Right ventricle myocardium superior (tissue), 1 donor: ENCODE measurements around the gene SND1. TPM values are rescaled to one million over a fixed set of nuclear protein-coding genes. Genes with fewer than 3 reads are reported as not detected.
"Not testable (repeated sequence)": the region's sequence is repeated elsewhere in the genome, so short reads cannot be mapped to it uniquely, and the experiment has no call there.

Experiments used
- ATAC-seq: fragments of 200-7000 bp; cut with Tn5 transposase; one replicate; pipeline ENCODE4 v1.9.1; 2020; ENCODE audit warnings: mild to moderate bottlenecking; ENCODE audit not compliant: poor library complexity
- DNase-seq: peaks from one replicate; pipeline ENCODE4 v3.0.0-alpha.2; 2020
- intact Hi-C: fragments of 100-400 bp; cut with DNase I; formaldehyde crosslinking; loops from one replicate; pipeline ENCODE4 v1.11.2; 2022
- total RNA-seq: library from RNA; stranded (reverse); fragmentation: NEBNext Ultra II Directional; extraction: Animal tissue kit (Norgen Biotek cat#: 25700); gene quantifications from one replicate; pipeline ENCODE4 v1.2.1, GENCODE V29; 2021
- donor health status: DM: no; HTN: yes; CAD: no; lungs with severe emphysema.

The SND1 gene
- total RNA-seq, 1 donor from 2014 or later, result 81.9 TPM

DNA sequence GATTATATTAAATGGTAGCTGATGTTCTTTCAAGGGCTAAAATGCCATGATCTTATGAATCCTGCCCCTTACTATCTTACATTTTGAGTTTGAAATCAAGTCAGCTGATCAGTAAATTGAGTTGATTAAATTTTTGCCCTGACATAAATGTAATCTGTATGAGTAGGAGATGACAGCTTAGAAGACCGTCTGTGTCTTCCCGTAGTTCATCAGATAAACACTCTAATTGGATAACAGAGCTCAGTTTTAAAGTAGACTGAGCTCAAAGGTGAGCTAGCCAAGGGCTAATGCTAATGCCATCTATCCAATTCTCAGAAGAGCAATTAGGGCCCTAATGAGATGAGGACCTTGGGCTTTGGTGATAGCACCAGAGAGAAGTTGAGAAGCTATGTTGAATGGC lies 296.3 kb downstream of the SND1 start:
- ATAC-seq, result no peak
- intact Hi-C loops, result no loop called here
- DNase-seq, result no peak

DNA sequence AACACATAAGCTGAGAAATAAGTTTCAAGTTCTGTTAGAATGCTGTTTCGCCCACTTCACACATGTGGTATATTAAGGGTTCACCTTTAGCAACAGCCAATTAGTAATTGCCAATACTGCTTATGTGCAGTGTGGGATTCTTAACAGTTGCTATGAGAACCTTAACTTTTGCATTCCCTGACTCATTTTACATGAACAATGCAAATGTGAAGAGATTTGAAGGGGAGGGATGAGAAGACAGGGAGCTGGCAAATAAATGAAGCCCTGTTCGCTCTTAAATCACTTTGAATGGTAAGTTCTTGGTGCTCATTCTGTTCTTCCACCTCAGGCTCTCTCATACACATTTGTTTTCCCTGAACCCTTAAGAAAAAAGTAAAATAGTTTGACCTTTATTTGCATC lies 296.9 kb downstream of the SND1 start:
- no peak for ATAC-seq
- no peak for DNase-seq
- intact Hi-C loops, result no loop called here

DNA sequence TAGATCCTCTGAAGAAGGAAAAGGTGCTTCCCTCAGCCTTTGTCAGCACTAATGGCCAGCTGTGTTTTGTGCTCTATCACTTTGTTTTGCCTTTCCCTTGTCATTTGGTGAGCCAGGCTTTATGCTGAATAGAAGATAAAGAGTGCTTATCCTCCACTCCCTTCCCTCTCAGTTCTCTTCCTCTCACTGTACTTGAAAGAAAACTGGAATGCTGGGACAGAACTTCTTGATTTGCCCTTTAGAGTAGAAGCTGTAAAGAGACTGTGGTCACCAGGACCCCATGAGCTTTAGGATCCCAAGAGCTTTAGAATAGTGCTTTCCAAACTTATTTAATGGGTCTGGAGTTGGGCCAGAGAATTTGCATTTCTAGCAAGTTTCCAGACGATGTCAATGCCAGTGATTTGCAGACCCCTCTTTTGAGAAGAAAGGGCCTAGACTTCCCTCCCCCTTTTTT lies 297.8 kb downstream of the SND1 start:
- intact Hi-C loops, result no loop called here
- no peak for ATAC-seq
- DNase-seq, result no peak

DNA sequence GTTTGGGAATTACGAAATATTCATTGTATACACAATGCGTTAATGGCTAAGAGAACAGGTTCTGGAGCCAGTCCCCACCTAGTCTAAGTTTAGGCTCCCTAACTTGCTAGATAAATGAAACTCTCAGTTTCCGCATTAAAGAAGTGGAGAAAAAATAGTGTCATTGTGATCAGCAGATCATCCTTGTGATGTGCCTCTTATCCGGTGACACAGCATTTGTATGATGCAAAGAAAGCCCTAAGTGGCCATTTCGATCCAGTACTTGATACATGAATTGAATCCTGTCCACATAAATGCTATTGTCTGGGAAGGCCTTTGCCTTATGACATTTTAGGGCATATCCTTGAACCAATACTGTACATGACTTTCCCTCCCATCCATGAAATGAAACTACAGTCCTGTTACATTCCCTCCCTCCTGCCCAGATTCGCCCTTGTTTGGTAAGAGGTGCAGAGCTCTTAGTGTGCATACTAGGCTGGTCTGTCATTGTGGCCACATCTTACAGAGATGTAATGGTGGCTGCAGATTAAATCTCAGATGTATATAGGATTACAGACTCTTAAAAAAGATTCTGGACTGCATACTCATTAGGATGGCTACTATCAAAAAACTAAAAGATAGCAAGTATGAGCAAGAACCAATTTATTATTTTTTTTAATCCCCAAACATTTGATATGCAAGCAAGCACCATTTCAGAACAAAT lies 298.4 kb downstream of the SND1 start:
- no peak for DNase-seq
- no peak for ATAC-seq
- intact Hi-C loops, result no loop called here

DNA sequence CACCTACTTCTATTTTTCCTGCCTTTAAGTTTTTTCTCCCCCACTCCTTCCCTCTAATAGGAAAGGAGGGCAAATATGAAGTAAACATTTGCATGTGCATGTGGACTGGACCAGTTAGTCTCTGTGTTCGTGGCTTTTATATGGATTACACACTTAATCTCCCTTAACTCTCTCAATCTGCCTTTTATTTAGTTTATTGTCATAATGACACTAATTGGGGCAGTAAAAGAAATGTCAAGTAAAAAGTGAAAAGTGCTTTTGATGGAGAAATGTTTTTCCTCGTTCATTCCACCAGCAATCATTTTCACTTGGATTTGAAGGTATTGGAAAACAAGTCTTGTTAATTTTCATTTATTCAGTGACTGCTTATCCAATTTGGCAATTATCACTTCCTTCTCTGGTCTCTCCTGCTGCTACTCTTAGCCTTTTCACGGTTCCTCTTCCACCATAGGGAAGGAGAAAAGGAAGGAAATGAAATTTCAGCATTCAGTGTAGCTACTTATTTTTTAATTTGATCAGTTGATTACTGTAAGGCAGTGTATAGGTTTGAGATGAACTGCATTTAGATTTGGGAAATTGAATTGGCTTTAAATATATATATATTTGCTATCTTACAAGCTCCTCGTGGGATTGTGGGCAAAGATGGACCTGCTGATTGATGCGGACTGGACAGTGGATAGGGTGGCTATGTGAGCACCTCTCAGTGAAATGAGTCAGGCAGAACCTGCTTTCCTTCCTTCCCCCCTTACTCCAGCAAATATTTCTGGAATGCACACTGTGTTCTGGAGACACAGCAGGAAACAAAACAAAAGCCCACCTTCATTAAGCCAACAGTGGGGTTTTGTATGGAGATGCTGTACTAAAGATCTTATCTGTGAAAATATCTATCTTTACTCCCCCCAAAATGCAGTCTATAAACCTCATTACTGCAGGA lies 301.7 kb downstream of the SND1 start:
- ATAC-seq (no peak), DNase-seq (no peak)
- intact Hi-C loops, result no loop called here

DNA sequence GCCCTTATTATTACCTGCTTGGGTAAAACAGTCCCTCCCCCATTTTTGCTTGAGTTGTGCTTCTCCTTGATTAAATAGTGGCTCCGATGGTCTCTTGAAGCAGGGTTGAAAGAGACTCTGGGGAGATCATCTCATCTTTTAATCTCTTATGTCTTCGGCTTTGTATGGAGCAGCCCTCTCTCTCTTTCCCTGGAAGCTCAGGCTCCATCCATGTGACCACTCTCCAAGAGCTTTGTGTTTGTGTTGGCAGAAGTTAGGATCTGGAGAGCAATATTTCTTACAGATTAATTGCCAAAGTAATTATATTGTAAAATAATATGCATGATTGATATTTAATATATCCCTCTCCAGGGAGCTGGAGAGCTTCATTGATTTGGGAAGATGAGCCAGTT lies 302.4 kb downstream of the SND1 start:
- no peak for DNase-seq
- ATAC-seq, result no peak
- intact Hi-C loops, result no loop called here

DNA sequence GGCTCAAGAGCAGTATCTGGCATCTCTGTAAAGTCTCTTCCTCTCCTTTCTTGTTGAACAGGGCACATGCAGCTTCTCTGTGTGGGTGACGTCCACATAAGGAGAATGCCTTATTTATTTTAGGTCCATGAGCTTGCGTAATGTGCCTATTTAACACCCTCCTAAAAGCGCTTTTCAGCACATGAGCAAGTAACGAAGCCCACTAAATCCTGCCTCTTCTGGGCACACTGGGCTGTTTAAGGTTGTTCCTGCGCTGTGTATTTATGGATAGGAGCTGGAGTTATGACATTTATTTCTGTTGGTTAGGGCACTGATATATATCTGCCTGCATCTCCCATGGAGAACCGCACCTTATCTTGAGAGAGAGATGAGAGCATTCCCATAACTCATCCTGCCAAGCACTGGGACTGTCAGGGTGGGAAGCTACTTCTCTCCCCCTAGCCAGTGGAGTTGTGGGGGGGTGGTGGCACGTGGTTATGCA lies 303.1 kb downstream of the SND1 start:
- DNase-seq (no peak), ATAC-seq (no peak)
- intact Hi-C loops, result no loop called here

DNA sequence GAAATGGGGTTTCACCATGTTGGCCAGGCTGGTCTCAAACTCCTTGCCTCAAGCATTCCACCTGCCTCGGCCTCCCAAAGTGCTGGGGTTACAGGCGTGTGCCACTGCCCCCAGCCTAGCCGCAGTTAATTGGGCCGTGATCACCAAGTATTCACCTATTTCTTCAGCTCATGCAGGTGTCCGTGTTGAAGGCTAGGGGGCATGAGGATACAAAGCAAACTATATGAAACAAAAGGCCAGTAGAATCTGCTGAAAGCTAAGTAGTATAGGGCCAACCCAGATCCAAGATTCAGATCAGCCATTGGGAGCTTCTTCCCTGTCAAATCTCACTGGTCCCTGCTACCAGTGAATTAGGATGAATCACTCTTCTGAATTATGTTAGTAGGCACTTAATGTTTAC lies 305.9 kb downstream of the SND1 start:
- intact Hi-C loops, result no loop called here
- ATAC-seq, result no peak
- DNase-seq, result no peak

DNA sequence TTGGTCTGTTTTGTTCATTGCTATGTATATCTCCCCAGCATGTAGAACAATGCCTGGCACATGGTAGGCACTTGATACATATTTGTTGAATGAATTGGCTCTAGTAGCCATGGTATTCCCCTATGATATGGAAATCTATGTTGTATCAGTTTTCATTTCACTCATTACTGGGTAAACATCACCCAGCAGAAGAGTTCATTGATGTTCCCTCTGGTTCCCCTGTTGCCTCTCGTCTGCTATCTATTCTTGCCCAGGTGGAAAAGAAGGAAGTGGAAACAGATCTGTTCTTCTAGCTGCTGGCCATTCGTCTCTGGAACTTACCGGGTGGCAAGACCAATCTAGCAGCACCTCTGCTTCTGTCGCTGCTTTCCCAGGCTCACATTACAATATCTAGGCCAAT lies 307.8 kb downstream of the SND1 start:
- intact Hi-C loops, result no loop called here
- ATAC-seq (no peak), DNase-seq (no peak)

DNA sequence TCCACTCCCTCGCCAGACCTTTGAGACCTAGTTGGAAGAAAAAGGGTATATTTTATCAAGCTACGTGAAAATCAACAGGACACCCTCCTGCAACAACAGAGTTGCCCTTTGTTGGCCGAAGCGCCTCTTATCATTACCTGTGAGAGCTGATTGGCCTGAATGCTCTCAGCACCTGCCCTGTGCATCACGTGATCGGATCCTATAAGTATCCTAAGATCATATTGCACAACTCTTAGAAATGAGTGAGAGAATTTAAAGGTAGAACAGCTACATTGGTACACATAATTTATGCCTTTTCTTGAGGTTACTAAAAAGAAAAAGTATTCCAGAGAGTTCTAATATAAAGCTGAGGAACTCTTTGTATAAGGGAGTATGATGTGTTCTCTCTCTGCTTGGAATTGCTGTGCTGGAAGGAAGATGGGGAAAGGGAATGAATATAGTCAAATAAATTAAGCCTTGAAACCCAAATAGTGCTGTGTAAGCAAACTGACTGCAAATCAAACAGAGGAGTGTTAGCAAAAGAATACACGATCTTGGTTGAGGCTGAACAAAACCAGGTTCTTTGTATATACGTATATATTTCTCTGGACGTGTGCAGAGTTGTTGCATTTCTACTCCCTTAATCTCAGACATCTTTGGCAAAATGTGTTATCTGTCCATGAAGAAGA lies 309.9 kb downstream of the SND1 start:
- intact Hi-C loops, result no loop called here
- no peak for ATAC-seq
- no peak for DNase-seq

DNA sequence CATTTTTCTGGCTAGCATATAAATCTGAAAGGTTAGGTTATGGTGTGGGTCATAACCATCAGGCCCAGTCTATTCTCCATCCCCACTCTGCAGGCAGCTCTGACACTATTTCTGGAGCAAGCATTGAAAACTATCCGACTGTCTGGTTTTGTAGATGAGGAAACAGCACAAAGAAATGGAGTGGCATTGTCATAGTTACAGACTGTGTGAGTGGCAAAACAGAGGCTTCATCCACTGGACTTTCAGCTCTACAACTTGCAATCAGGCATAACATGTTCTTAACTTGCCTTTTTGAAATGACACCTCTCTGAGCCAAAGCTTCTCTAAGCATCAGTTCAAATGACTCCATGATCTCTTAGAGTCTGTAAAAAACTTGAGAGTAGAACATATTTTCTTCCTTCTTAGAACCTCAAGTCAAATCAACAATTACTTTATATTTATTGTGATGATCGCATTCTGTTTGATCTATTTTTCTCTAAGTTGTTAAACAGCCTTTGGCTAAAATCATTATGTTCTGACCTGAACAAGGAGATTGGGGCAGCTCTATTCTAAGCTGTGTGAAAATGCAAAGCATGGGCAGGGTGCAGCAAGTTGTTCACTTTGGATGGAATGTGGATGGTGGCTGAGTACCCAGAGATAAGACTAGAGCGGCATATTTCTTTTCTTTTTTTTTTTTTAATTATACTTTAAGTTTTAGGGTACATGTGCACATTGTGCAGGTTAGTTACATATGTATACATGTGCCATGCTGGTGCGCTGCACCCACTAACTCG lies 310.8 kb downstream of the SND1 start:
- no peak for DNase-seq
- intact Hi-C loops, result no loop called here
- no peak for ATAC-seq

DNA sequence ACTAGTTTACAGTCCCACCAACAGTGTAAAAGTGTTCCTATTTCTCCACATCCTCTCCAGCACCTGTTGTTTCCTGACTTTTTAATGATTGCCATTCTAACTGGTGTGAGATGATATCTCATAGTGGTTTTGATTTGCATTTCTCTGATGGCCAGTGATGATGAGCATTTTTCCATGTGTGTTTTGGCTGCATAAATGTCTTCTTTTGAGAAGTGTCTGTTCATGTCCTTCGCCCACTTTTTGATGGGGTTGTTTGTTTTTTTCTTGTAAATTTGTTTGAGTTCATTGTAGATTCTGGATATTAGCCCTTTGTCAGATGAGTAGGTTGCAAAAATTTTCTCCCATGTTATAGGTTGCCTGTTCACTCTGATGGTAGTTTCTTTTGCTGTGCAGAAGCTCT lies 311.9 kb downstream of the SND1 start:
- DNase-seq, intact Hi-C loops, ATAC-seq: not testable (repeated sequence)

DNA sequence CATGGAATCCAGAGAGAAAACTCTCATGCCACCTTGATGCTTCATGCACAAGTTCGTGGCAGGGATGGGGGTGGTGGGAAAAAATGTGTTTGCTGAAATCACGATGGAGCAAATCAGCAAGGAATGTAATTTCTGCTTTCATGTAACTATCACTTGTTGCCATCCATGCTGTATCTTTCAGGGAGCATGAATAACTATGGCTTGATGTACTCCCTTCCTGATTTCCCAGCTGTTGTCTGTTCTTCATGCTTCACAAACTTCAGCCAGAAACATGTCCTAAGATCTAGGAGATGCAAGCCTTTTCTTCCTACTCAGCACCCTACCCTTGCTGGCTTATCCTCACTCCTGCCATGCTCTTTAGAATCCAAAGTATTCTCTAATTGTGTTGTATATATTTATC lies 315.3 kb downstream of the SND1 start:
- DNase-seq, result no peak
- intact Hi-C loops, result no loop called here
- no peak for ATAC-seq

DNA sequence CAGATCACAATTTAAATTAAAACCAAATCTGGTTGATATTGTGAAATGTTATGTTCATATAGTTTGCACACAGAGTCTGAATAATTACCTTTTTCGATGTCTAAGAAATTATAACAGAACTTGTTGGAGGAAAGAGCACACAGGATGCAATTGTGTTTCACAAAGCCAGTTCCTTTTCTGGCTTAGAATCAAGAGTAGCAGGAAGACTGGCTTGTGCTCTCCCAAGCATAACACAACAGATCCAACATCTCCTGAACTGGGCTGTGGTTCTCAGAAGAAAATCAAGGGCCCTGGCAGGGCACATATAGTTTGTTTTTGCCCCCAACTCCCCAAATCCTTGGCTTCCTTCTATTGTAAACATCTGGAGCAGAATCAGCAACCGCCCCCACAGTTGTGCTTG lies 316.6 kb downstream of the SND1 start:
- intact Hi-C loops, result no loop called here
- DNase-seq (no peak), ATAC-seq (no peak)

DNA sequence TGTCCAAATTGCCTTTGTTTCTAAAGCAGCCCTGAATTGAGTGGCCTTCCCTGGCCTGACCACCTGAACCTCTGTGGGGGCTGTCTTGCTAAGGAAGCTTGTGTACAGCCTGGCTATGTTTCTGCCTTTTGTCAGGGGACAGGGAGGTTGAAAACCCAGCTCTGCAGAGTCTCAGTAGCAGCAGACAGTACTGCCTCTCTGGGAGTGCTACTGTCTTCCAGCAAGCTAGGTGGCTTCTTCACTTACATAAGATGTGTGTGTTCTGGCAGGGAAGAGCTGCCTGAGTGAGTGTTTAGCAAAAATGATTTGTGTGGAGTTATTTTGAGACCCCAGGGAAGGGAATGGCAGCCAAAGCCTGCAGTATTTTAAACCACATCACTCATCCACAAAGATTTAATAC lies 321.8 kb downstream of the SND1 start:
- intact Hi-C loops, result no loop called here
- DNase-seq, result no peak
- no peak for ATAC-seq

DNA sequence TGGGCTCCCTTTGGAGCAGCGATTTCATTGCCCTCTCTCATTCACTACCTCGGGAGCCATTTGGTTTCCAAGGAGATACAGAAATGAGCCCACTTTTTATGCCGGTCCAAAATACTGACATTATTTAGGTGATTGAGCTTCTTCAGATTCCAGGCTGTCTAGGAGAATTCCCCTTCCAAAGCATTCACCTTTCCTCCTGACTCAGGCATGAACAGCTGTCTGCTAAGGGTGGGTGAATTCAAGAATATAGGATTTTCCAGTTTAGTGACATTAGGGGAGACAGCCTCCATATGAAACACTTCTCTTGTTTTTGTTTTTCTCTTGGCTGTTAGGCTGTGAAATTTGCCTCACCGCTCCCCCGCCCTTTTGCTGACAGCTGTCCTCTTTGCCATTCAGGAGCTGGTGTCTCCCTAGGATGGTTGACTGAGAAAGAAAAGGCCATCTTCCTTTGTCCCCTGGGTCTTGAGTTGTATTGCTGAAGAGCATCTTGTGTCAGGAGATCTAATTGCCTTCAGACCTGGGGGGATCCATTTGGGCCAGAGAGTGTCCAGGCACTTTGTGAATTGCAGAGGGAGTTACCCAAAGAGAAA lies 322.5 kb downstream of the SND1 start:
- no peak for ATAC-seq
- no peak for DNase-seq
- intact Hi-C loops, result no loop called here

DNA sequence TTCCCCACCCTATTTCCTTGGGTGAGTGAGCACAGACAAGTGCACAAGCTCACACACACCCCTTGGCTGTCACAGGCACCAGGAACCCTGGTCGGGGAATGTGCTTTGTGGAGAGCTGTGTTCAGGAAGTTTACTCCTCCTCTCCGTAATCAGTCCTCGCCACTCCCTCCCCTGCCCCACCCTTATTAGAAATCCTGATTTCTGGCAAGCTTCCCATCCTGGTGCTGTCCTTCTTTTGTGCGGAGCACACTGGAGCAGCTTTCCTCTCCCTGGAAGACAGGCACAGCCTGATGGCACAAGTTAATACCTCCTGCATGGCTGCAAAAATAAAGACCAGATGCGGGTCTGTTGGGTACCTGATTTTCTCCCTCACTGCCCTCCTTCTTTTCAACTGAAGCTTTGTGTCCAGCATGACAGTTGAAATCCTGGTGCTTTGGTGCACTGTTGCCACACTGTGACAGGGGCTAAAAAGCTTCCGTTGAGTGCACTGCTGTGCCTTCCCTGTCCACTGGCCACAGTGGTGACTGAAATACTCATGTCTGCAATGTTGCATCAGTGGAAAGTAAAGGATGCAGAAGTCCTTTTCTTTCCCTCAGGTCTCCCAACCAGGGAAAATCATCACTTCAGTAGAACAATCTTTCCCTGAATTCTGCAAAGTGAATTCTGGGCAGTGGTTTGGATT lies 324.2 kb downstream of the SND1 start:
- intact Hi-C loops, result no loop called here
- DNase-seq (no peak), ATAC-seq (no peak)

DNA sequence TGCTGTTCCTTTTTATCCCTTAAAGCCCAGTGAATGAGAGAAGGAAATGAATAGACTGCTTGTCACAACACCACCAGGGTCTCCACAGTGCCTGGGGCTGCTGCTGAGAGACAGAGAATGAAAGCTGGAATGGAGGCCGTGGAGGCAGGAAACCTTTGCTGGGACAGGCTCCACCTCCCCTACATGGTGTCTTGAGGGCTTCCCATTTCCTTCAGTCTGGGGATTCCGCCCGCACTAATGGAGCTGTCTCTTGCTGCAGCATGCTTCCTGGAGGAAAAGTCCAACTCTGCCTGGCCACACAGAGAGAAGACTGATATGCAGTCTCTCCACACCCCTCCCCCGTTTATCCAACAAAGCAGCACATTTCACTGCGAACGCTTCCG lies 324.7 kb downstream of the SND1 start:
- DNase-seq, result no peak
- intact Hi-C loops, result no loop called here
- no peak for ATAC-seq
